Activated B cell treated with CpG ODN at 0.5 μM for 24 hours (primary cell): ENCODE data around the gene MAP7D3. TPM values are rescaled to one million over a fixed set of nuclear protein-coding genes. Genes with fewer than 3 reads are reported as not detected.

ENCODE experiments used
- ATAC-seq: fragments of 200-7000 bp; cut with Tn5 transposase; one replicate; pipeline ENCODE4 v1.10.0; 2021; ENCODE audit warnings: low read depth, mild to moderate bottlenecking, moderate library complexity
- CTCF ChIA-PET: fragments of 350-600 bp; sonication (Branson Sonifier 250); formaldehyde crosslinking; loops from one replicate; lab custom pipeline; 2021; ENCODE audit warnings: antibody characterized with exemption; lab: Charles Lee
- POLR2A ChIA-PET: fragments of 350-600 bp; sonication (Branson Sonifier 250); formaldehyde crosslinking; loops from one replicate; lab custom pipeline; 2021; ENCODE audit warnings: antibody characterized with exemption; lab: Charles Lee
- DNase-seq: peaks from one replicate; pipeline ENCODE4 v3.0.0; 2022
- H3K27ac Mint-ChIP-seq: one replicate; pipeline ENCODE4 v1.8.0; 2020; ENCODE audit warnings: mixed read lengths
- H3K27me3 Mint-ChIP-seq: one replicate; pipeline ENCODE4 v1.8.0; 2021; ENCODE audit warnings: mixed read lengths
- H3K36me3 Mint-ChIP-seq: one replicate; pipeline ENCODE4 v1.8.0; 2021; ENCODE audit warnings: low read depth, mixed read lengths
- H3K4me1 Mint-ChIP-seq: one replicate; pipeline ENCODE4 v1.8.0; 2021; ENCODE audit warnings: mixed read lengths
- H3K4me3 Mint-ChIP-seq: one replicate; pipeline ENCODE4 v1.8.0; 2020; ENCODE audit warnings: mild to moderate bottlenecking, mixed read lengths
- H3K9me3 Mint-ChIP-seq: one replicate; pipeline ENCODE4 v1.8.0; 2020; ENCODE audit warnings: mixed read lengths
- intact Hi-C: fragments of 100-400 bp; cut with micrococcal nuclease; formaldehyde crosslinking; loops from one replicate; pipeline ENCODE4 v1.15.1; 2024
- total RNA-seq: library from RNA; stranded (reverse); gene quantifications from 2 replicates; pipeline ENCODE4 v1.2.3, GENCODE V29; 2022
- TF ChIP-seq, protein P1 (sequence below): fragments of 200-600 bp; IDR thresholded peaks from one replicate; pipeline ENCODE4 v1.8.0; 2022; ENCODE audit warnings: antibody characterized with exemption, mild to moderate bottlenecking

MAP7D3 gene
- total RNA-seq, 1 donor from 2014 or later: 12.2 TPM

- CTCF ChIA-PET: no interaction called here
- TF ChIP-seq, protein P1, sequence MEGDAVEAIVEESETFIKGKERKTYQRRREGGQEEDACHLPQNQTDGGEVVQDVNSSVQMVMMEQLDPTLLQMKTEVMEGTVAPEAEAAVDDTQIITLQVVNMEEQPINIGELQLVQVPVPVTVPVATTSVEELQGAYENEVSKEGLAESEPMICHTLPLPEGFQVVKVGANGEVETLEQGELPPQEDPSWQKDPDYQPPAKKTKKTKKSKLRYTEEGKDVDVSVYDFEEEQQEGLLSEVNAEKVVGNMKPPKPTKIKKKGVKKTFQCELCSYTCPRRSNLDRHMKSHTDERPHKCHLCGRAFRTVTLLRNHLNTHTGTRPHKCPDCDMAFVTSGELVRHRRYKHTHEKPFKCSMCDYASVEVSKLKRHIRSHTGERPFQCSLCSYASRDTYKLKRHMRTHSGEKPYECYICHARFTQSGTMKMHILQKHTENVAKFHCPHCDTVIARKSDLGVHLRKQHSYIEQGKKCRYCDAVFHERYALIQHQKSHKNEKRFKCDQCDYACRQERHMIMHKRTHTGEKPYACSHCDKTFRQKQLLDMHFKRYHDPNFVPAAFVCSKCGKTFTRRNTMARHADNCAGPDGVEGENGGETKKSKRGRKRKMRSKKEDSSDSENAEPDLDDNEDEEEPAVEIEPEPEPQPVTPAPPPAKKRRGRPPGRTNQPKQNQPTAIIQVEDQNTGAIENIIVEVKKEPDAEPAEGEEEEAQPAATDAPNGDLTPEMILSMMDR: no peak
- H3K4me1 Mint-ChIP-seq: peaks cover 33% of the 10 kb centered on the region
- no peaks in the 10 kb centered on the region for H3K27me3 Mint-ChIP-seq
- DNase-seq: no peak
- no peak for ATAC-seq
- H3K9me3 Mint-ChIP-seq: no peaks in the 10 kb centered on the region
- H3K36me3 Mint-ChIP-seq: no peaks in the 10 kb centered on the region
- H3K27ac Mint-ChIP-seq: no peak overlapping the region
- POLR2A ChIA-PET: no interaction called here
- H3K4me3 Mint-ChIP-seq: no peak overlapping the region
- intact Hi-C loops: no loop called here
These were observed 44.3 kb downstream of the MAP7D3 start for GRCh38 chrX:136206916-136207315.

DNA sequence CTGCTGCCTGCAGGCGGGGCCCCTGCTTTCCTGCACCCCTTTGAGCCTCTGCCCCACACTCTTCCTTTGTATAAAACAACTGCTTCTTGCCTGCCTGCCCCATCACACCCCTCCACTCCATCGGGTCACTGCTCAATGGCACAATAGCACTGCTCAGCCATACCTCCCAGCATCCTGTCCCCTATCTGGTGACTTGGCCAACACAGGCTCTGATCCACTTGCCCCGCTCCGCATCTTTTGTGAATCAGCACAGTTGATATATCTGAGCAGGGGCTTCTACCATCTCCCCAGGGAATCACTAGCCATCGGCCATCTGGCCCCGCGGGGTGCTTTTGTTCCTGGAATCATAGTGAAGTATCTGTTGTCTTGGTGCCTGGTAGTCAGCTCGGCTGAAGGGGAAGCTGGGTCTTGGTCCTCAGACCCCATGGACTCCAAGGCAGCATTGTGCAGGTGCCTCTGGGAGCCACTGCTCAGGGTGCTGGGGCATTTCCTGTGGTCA is 45.3 kb downstream of the MAP7D3 start:
- H3K4me3 Mint-ChIP-seq: no peak overlapping the region
- TF ChIP-seq, protein P1: no peak
- H3K4me1 Mint-ChIP-seq: peaks cover 25% of the 10 kb centered on the region
- DNase-seq (no peak), ATAC-seq (no peak)
- H3K27me3 Mint-ChIP-seq: no peaks in the 10 kb centered on the region
- ChIA-PET CTCF (no interaction called here), POLR2A (no interaction called here)
- H3K9me3 Mint-ChIP-seq: no peaks in the 10 kb centered on the region
- no peak overlapping the region for H3K27ac Mint-ChIP-seq
- intact Hi-C loops: no loop called here
- H3K36me3 Mint-ChIP-seq: no peaks in the 10 kb centered on the region

DNA sequence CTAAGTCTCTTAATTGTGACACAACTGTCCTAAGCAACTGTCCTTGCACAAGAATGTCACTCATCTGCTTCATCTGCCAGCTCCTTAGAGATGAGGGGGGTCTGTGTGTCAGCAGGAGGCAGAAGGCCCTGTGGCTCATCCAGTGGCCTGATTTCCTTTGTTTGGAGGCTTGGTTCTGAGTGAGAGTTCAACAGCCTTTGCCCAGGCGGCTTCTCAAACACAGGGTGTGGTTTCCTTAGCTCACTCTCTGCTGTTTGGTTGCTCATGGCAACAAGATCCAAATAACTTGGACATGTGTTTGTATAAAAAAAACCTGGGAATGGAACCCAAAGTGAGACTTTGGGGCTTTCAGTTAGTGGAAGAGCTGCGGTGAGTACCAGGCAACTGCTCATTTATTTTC is 46.6 kb downstream of the MAP7D3 start:
- DNase-seq: no peak
- Mint-ChIP-seq H3K27ac (no peak overlapping the region), H3K9me3 (no peaks in the 10 kb centered on the region), H3K4me1 (peaks cover 14% of the 10 kb centered on the region), H3K27me3 (no peaks in the 10 kb centered on the region), H3K36me3 (no peaks in the 10 kb centered on the region), H3K4me3 (no peak overlapping the region)
- POLR2A ChIA-PET: no interaction called here
- ATAC-seq: no peak
- TF ChIP-seq, protein P1: no peak
- intact Hi-C loops: no loop called here
- CTCF ChIA-PET: no interaction called here

- no peak overlapping the region for H3K27ac Mint-ChIP-seq
- no peaks in the 10 kb centered on the region for H3K27me3 Mint-ChIP-seq
- H3K9me3 Mint-ChIP-seq: no peaks in the 10 kb centered on the region
- no peak overlapping the region for H3K4me3 Mint-ChIP-seq
- no peak for ATAC-seq
- intact Hi-C loops: no loop called here
- CTCF ChIA-PET: no interaction called here
- peaks cover 7% of the 10 kb centered on the region for H3K4me1 Mint-ChIP-seq
- no peaks in the 10 kb centered on the region for H3K36me3 Mint-ChIP-seq
- no peak for DNase-seq
- POLR2A ChIA-PET: no interaction called here
- TF ChIP-seq, protein P1: no peak
These were observed 47.2 kb downstream of the MAP7D3 start for GRCh38 chrX:136203951-136204350.

DNA sequence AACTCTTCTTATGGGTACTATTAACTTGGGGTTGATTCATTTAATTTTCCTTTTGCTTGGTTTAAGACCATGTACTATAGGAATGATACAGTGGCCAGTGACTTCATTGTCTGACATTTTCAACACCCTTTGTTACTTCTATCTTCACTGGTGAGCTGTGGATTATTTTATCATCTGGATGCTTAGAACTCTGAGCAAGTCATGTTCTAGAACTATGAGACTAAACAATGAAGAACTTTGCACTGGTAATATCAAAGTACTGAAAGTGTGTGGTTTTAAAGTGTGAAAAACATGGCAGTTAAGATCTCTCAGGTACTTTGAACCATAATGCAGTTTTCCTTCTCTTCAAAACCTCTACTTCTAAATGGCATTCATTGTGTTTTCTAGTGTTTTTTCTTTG is 47.8 kb downstream of the MAP7D3 start:
- no peaks in the 10 kb centered on the region for H3K9me3 Mint-ChIP-seq
- peaks cover 7% of the 10 kb centered on the region for H3K4me1 Mint-ChIP-seq
- H3K27ac Mint-ChIP-seq: no peak overlapping the region
- H3K36me3 Mint-ChIP-seq: no peaks in the 10 kb centered on the region
- no peaks in the 10 kb centered on the region for H3K27me3 Mint-ChIP-seq
- no peak overlapping the region for H3K4me3 Mint-ChIP-seq
- DNase-seq (no peak), ATAC-seq (no peak)
- POLR2A ChIA-PET: no interaction called here
- CTCF ChIA-PET: no interaction called here
- intact Hi-C loops: no loop called here
- TF ChIP-seq, protein P1: no peak
